ENCODE results near the gene IL4R. TPM values are rescaled to one million over a fixed set of nuclear protein-coding genes. Genes with fewer than 3 reads are reported as not detected.

IL4R gene
- total and polyA plus RNA-seq, 2 of the 13 experiments (the other 11 are each of a cell fraction or from before 2014, with no cell fraction given), result 15.9 to 49.6 TPM

DNA sequence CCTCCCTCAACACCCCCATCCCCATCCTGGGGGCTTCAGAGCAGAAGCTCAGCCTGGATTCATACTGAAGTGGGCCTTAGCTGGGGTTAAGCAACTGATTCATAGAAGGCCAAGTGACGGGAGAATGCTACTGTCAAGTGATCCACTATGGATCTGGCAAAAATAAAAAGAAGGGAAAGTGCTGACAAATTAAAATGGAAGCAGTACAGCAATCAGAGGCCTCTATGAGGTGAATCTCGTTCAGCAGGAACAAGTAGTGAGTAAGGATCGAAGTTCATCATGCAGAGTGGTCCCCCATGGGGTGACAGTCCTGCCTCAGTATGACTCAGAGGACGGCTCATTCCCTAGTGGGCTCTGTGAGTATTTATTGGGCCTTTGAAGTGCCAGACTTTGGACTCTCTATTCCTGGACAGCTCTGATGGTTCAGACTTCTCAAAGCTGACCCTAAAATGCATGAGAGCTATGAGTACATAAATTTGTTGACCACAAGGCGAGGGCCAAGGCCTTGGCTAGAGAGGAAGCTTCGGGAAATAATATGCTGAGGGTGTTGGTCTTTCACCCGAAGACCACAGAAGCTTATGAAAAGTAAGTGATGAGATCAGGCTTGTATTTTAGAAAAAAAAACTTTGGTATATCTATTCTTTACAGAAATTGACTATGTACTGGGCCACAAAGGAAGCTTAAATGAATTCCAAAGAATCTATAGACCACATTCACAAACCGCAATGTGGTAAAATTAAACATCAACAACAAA lies 39.9 kb upstream of the IL4R start (continued):
- TF ChIP-seq, protein P1, sequence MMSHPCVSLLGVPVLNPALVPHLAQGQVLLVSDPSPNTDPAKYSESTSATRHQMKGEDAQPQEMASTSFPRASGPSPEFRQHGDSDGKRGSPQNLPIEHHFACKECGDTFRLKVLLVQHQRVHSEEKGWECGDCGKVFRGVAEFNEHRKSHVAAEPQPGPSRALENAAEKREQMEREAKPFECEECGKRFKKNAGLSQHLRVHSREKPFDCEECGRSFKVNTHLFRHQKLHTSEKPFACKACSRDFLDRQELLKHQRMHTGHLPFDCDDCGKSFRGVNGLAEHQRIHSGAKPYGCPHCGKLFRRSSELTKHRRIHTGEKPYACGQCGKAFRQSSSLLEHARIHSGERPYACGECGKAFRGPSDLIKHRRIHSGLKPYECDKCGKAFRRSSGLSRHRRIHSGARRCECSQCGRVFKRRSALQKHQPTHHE (CRISPR knock-in tag; IDR thresholded peaks at IDR 0.05; ENCODE audit: borderline replicate concordance), result no peak
- TF ChIP-seq PBX3 (CRISPR knock-in tag; IDR thresholded peaks at IDR 0.05; ENCODE audit: borderline replicate concordance) (no peak), ZNF605 (CRISPR knock-in tag; IDR thresholded peaks at IDR 0.05) (peak; percentile 98), KDM3A (CRISPR knock-in tag; IDR thresholded peaks at IDR 0.05; ENCODE audit: low read depth) (peak; percentile 61; the same call in 1 of the 2 replicates), SALL2 (CRISPR knock-in tag; IDR thresholded peaks at IDR 0.05) (peak; percentile 92), GTF2F1 (IDR thresholded peaks at IDR 0.05; ENCODE audit: low read length) (0 out of 2 replicates have a peak, but pooled peaks have one; percentile 14), MED13 (CRISPR knock-in tag; IDR thresholded peaks at IDR 0.05) (peak; percentile 59; the same call in 1 of the 2 replicates), ZNF432 (CRISPR knock-in tag; IDR thresholded peaks at IDR 0.05; ENCODE audit: borderline replicate concordance) (no peak), ZNF460 (CRISPR knock-in tag; IDR thresholded peaks at IDR 0.05; ENCODE audit: borderline replicate concordance) (no peak; the same call in 1 of the 2 replicates), ZNF501 (CRISPR knock-in tag; IDR thresholded peaks at IDR 0.05) (peak; percentile 55; the same call in 1 of the 2 replicates), HES4 (CRISPR knock-in tag; IDR thresholded peaks at IDR 0.05; ENCODE audit: borderline replicate concordance) (no peak), AGO1 (IDR thresholded peaks at IDR 0.05; ENCODE audit: low read depth, low read length, poor library complexity, severe bottlenecking) (no peak)
- TF ChIP-seq, protein P2, sequence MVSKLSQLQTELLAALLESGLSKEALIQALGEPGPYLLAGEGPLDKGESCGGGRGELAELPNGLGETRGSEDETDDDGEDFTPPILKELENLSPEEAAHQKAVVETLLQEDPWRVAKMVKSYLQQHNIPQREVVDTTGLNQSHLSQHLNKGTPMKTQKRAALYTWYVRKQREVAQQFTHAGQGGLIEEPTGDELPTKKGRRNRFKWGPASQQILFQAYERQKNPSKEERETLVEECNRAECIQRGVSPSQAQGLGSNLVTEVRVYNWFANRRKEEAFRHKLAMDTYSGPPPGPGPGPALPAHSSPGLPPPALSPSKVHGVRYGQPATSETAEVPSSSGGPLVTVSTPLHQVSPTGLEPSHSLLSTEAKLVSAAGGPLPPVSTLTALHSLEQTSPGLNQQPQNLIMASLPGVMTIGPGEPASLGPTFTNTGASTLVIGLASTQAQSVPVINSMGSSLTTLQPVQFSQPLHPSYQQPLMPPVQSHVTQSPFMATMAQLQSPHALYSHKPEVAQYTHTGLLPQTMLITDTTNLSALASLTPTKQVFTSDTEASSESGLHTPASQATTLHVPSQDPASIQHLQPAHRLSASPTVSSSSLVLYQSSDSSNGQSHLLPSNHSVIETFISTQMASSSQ (IDR thresholded peaks at IDR 0.05; ENCODE audit: low read depth), result peak; percentile 65
- TF ChIP-seq, protein P2 (CRISPR knock-in tag; IDR thresholded peaks at IDR 0.05; ENCODE audit: borderline replicate concordance), result peak; percentile 73; the same call in 1 of the 2 replicates
- TF ChIP-seq, protein P3, sequence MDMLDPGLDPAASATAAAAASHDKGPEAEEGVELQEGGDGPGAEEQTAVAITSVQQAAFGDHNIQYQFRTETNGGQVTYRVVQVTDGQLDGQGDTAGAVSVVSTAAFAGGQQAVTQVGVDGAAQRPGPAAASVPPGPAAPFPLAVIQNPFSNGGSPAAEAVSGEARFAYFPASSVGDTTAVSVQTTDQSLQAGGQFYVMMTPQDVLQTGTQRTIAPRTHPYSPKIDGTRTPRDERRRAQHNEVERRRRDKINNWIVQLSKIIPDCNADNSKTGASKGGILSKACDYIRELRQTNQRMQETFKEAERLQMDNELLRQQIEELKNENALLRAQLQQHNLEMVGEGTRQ (IDR thresholded peaks at IDR 0.05; ENCODE audit: low read depth, low read length), result no peak
- TF ChIP-seq, protein P3 (CRISPR knock-in tag; IDR thresholded peaks at IDR 0.05; ENCODE audit: borderline replicate concordance), result no peak
- TF ChIP-seq, protein P4, sequence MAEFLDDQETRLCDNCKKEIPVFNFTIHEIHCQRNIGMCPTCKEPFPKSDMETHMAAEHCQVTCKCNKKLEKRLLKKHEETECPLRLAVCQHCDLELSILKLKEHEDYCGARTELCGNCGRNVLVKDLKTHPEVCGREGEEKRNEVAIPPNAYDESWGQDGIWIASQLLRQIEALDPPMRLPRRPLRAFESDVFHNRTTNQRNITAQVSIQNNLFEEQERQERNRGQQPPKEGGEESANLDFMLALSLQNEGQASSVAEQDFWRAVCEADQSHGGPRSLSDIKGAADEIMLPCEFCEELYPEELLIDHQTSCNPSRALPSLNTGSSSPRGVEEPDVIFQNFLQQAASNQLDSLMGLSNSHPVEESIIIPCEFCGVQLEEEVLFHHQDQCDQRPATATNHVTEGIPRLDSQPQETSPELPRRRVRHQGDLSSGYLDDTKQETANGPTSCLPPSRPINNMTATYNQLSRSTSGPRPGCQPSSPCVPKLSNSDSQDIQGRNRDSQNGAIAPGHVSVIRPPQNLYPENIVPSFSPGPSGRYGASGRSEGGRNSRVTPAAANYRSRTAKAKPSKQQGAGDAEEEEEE (CRISPR knock-in tag; IDR thresholded peaks at IDR 0.05; ENCODE audit: borderline replicate concordance), result no peak

All from HepG2 (cell line).